ENCODE measurements around the gene LTC4S.

Gene LTC4S

GRCh38 chr5:179764056-179764455 lies 29.7 kb upstream of the LTC4S start:
- CTCF ChIA-PET = interaction anchor here (1.2 to 12.6 kb wide), 14 partner anchors 8 to 150 kb away, joined by 3 to 211 read pairs (median 11); partner anchors contain the start of genes LTC4S and SQSTM1
- peaks cover 17 to 77% (median 61%) of the 10 kb centered on the region in 4 experiments for H3K4me1 ChIP-seq (ENCODE audit: control extremely low read depth in 1 of 4, control insufficient read depth in 4 of 4, insufficient read depth in 4 of 4, low read length in 3 of 4)
- no peak overlapping the region for H3K4me3 ChIP-seq (ENCODE audit: control insufficient read depth in 1 of 7, extremely low read depth in 1 of 7, insufficient read depth in 4 of 7, low read depth in 2 of 7, low read length in 6 of 7)

GRCh38 chr5:179765400-179765799 lies 28.4 kb upstream of the LTC4S start:
- Histone ChIP-seq H3K4me1 (ENCODE audit: control extremely low read depth in 1 of 4, control insufficient read depth in 4 of 4, insufficient read depth in 4 of 4, low read length in 3 of 4) (peaks cover 15 to 70% (median 52%) of the 10 kb centered on the region in 4 experiments), H3K4me3 (ENCODE audit: control insufficient read depth in 1 of 7, extremely low read depth in 1 of 7, insufficient read depth in 4 of 7, low read depth in 2 of 7, low read length in 6 of 7) (peak overlapping the region in 1 of 7 experiments; percentile 10), H3K27ac (ENCODE audit: insufficient read depth in 1 of 2, low read depth in 1 of 2, low read length in 2 of 2, poor library complexity in 1 of 2, severe bottlenecking in 2 of 2) (no peak overlapping the region), H3K9me3 (ENCODE audit: control extremely low read depth in 1 of 5, control insufficient read depth in 4 of 5, insufficient read depth in 2 of 5, low read depth in 1 of 5, low read length in 4 of 5) (no peaks in the 10 kb centered on the region), H3K27me3 (replicated peaks in 2 of 5; ENCODE audit: control insufficient read depth in 4 of 5, insufficient read depth in 5 of 5, low read length in 4 of 5) (no peaks in the 10 kb centered on the region), H3K36me3 (ENCODE audit: control insufficient read depth in 4 of 4, insufficient read depth in 4 of 4, low read length in 3 of 4) (peaks cover 9 to 45% (median 24%) of the 10 kb centered on the region in 4 experiments)
- CTCF ChIA-PET = interaction anchor here (0.7 to 12.6 kb wide), 5 partner anchors 12 to 36 kb away, joined by 3 to 211 read pairs (median 29); partner anchors contain the start of gene LTC4S
- DNase-seq = peak in 2 of 3 donors; percentile 40 to 46
- POLR2A ChIA-PET = no interaction called here
- WGBS (ENCODE audit: insufficient coverage) = 77% methylated on average over 13 of the region's 13 CpGs

More at GRCh38 chr5:179764056-179764455, 29.7 kb upstream of the LTC4S start:
- whole genome bisulfite sequencing (ENCODE audit: insufficient coverage) = 69% methylated on average over 4 of the region's 8 CpGs
- POLR2A ChIA-PET = no interaction called here
- DNase-seq = no peak
- Histone ChIP-seq H3K36me3 (ENCODE audit: control insufficient read depth in 4 of 4, insufficient read depth in 4 of 4, low read length in 3 of 4) (peaks cover 6 to 38% (median 16%) of the 10 kb centered on the region in 4 experiments), H3K27ac (ENCODE audit: insufficient read depth in 1 of 2, low read depth in 1 of 2, low read length in 2 of 2, poor library complexity in 1 of 2, severe bottlenecking in 2 of 2) (no peak overlapping the region), H3K27me3 (replicated peaks in 2 of 5; ENCODE audit: control insufficient read depth in 4 of 5, insufficient read depth in 5 of 5, low read length in 4 of 5) (no peaks in the 10 kb centered on the region), H3K9me3 (ENCODE audit: control extremely low read depth in 1 of 5, control insufficient read depth in 4 of 5, insufficient read depth in 2 of 5, low read depth in 1 of 5, low read length in 4 of 5) (no peaks in the 10 kb centered on the region)

- POLR2A ChIA-PET = interaction anchor here (1.3 kb wide), 1 partner anchor 28 kb away, joined by 4 read pairs; the partner anchor contains the start of gene LTC4S
- Histone ChIP-seq H3K4me3 (ENCODE audit: control insufficient read depth in 1 of 7, extremely low read depth in 1 of 7, insufficient read depth in 4 of 7, low read depth in 2 of 7, low read length in 6 of 7) (no peak overlapping the region), H3K9me3 (ENCODE audit: control extremely low read depth in 1 of 5, control insufficient read depth in 4 of 5, insufficient read depth in 2 of 5, low read depth in 1 of 5, low read length in 4 of 5) (no peaks in the 10 kb centered on the region), H3K4me1 (ENCODE audit: control extremely low read depth in 1 of 4, control insufficient read depth in 4 of 4, insufficient read depth in 4 of 4, low read length in 3 of 4) (peaks cover 15 to 76% (median 53%) of the 10 kb centered on the region in 4 experiments), H3K27ac (ENCODE audit: insufficient read depth in 1 of 2, low read depth in 1 of 2, low read length in 2 of 2, poor library complexity in 1 of 2, severe bottlenecking in 2 of 2) (peak overlapping the region in 1 of 2 experiments; percentile 17), H3K36me3 (ENCODE audit: control insufficient read depth in 4 of 4, insufficient read depth in 4 of 4, low read length in 3 of 4) (peaks cover 16 to 52% (median 28%) of the 10 kb centered on the region in 4 experiments), H3K27me3 (replicated peaks in 2 of 5; ENCODE audit: control insufficient read depth in 4 of 5, insufficient read depth in 5 of 5, low read length in 4 of 5) (no peaks in the 10 kb centered on the region)
- DNase-seq = peak; percentile 49 to 81 (median 77)
- CTCF ChIA-PET = interaction anchor here (0.6 to 12.6 kb wide), 7 partner anchors 14 to 1141 kb away, joined by 3 to 211 read pairs (median 3); partner anchors contain the start of gene LTC4S
- 53% methylated on average over 19 of the region's 20 CpGs for WGBS (ENCODE audit: insufficient coverage)
Measured at GRCh38 chr5:179766021-179766725, 27.6 kb upstream of the LTC4S start.

- Histone ChIP-seq H3K9me3 (ENCODE audit: control extremely low read depth in 1 of 5, control insufficient read depth in 4 of 5, insufficient read depth in 2 of 5, low read depth in 1 of 5, low read length in 4 of 5) (no peaks in the 10 kb centered on the region), H3K36me3 (ENCODE audit: control insufficient read depth in 4 of 4, insufficient read depth in 4 of 4, low read length in 3 of 4) (peaks cover 16 to 59% (median 32%) of the 10 kb centered on the region in 4 experiments), H3K4me1 (ENCODE audit: control extremely low read depth in 1 of 4, control insufficient read depth in 4 of 4, insufficient read depth in 4 of 4, low read length in 3 of 4) (peaks cover 12 to 72% (median 51%) of the 10 kb centered on the region in 4 experiments), H3K27ac (ENCODE audit: insufficient read depth in 1 of 2, low read depth in 1 of 2, low read length in 2 of 2, poor library complexity in 1 of 2, severe bottlenecking in 2 of 2) (no peak overlapping the region), H3K4me3 (ENCODE audit: control insufficient read depth in 1 of 7, extremely low read depth in 1 of 7, insufficient read depth in 4 of 7, low read depth in 2 of 7, low read length in 6 of 7) (peak overlapping the region in 1 of 7 experiments; percentile 25), H3K27me3 (replicated peaks in 2 of 5; ENCODE audit: control insufficient read depth in 4 of 5, insufficient read depth in 5 of 5, low read length in 4 of 5) (no peaks in the 10 kb centered on the region)
- ChIA-PET CTCF (interaction anchor here (0.6 to 12.6 kb wide), 7 partner anchors 14 to 1142 kb away, joined by 3 to 211 read pairs (median 4); partner anchors contain the start of gene LTC4S), POLR2A (interaction anchor here (1.3 kb wide), 1 partner anchor 27 kb away, joined by 4 read pairs; the partner anchor contains the start of gene LTC4S)
- peak in 1 of 3 donors; percentile 28 for DNase-seq
- WGBS (ENCODE audit: insufficient coverage) = 38% methylated on average over 8 of the region's 12 CpGs
Measured at GRCh38 chr5:179766726-179767455, 26.9 kb upstream of the LTC4S start.

- Histone ChIP-seq H3K36me3 (ENCODE audit: control insufficient read depth in 4 of 4, insufficient read depth in 4 of 4, low read length in 3 of 4) (peaks cover 19 to 63% (median 37%) of the 10 kb centered on the region in 4 experiments), H3K27me3 (replicated peaks in 2 of 5; ENCODE audit: control insufficient read depth in 4 of 5, insufficient read depth in 5 of 5, low read length in 4 of 5) (no peaks in the 10 kb centered on the region), H3K27ac (ENCODE audit: insufficient read depth in 1 of 2, low read depth in 1 of 2, low read length in 2 of 2, poor library complexity in 1 of 2, severe bottlenecking in 2 of 2) (no peak overlapping the region), H3K4me1 (ENCODE audit: control extremely low read depth in 1 of 4, control insufficient read depth in 4 of 4, insufficient read depth in 4 of 4, low read length in 3 of 4) (peaks cover 11 to 65% (median 44%) of the 10 kb centered on the region in 4 experiments), H3K9me3 (ENCODE audit: control extremely low read depth in 1 of 5, control insufficient read depth in 4 of 5, insufficient read depth in 2 of 5, low read depth in 1 of 5, low read length in 4 of 5) (no peaks in the 10 kb centered on the region), H3K4me3 (ENCODE audit: control insufficient read depth in 1 of 7, extremely low read depth in 1 of 7, insufficient read depth in 4 of 7, low read depth in 2 of 7, low read length in 6 of 7) (no peak overlapping the region)
- CTCF ChIA-PET = interaction anchor here (1.3 to 12.6 kb wide), 4 partner anchors 13 to 174 kb away, joined by 3 to 211 read pairs (median 74); partner anchors contain the start of gene LTC4S
- whole genome bisulfite sequencing (ENCODE audit: insufficient coverage) = 100% methylated on average over 4 of the region's 9 CpGs
- DNase-seq = peak in 2 of 3 donors; percentile 47 to 55
- POLR2A ChIA-PET = interaction anchor here (1.3 kb wide), 1 partner anchor 26 kb away, joined by 4 read pairs; the partner anchor contains the start of gene LTC4S
Measured at GRCh38 chr5:179767496-179768100, 26.2 kb upstream of the LTC4S start.

- Histone ChIP-seq H3K9me3 (ENCODE audit: control extremely low read depth in 1 of 5, control insufficient read depth in 4 of 5, insufficient read depth in 2 of 5, low read depth in 1 of 5, low read length in 4 of 5) (no peaks in the 10 kb centered on the region), H3K4me1 (ENCODE audit: control extremely low read depth in 1 of 4, control insufficient read depth in 4 of 4, insufficient read depth in 4 of 4, low read length in 3 of 4) (peaks cover 10 to 56% (median 37%) of the 10 kb centered on the region in 4 experiments), H3K4me3 (ENCODE audit: control insufficient read depth in 1 of 7, extremely low read depth in 1 of 7, insufficient read depth in 4 of 7, low read depth in 2 of 7, low read length in 6 of 7) (no peak overlapping the region), H3K27ac (ENCODE audit: insufficient read depth in 1 of 2, low read depth in 1 of 2, low read length in 2 of 2, poor library complexity in 1 of 2, severe bottlenecking in 2 of 2) (no peak overlapping the region), H3K27me3 (replicated peaks in 2 of 5; ENCODE audit: control insufficient read depth in 4 of 5, insufficient read depth in 5 of 5, low read length in 4 of 5) (no peaks in the 10 kb centered on the region), H3K36me3 (ENCODE audit: control insufficient read depth in 4 of 4, insufficient read depth in 4 of 4, low read length in 3 of 4) (peaks cover 20 to 71% (median 45%) of the 10 kb centered on the region in 4 experiments)
- ChIA-PET CTCF (interaction anchor here (0.8 to 12.6 kb wide), 6 partner anchors 9 to 65 kb away, joined by 3 to 211 read pairs (median 6); partner anchors contain the start of gene LTC4S), POLR2A (no interaction called here)
- WGBS (ENCODE audit: insufficient coverage) = 97% methylated on average over 17 of the region's 18 CpGs
- peak in 1 of 3 donors; percentile 33 for DNase-seq
Measured at GRCh38 chr5:179768326-179769085, 25.3 kb upstream of the LTC4S start.
